Peyer's patch (tissue), 4 donors: ENCODE data around the gene ATP6V0C. TPM values are rescaled to one million over a fixed set of nuclear protein-coding genes. Genes with fewer than 3 reads are reported as not detected.

Experiments used
- DNase-seq, 3 donors: peaks; one replicate each; pipeline ENCODE4 v3.0.0-alpha.2; 2017 to 2019
- H3K27ac ChIP-seq, 4 donors: fragments of 200-600 bp; sonication (generic); one replicate each; pipeline ENCODE4 v1.5.1; 2016 to 2019
- H3K27me3 ChIP-seq, 2 donors: fragments of 200-600 bp; sonication (generic); one replicate each; pipeline ENCODE4 v1.5.1; 2019
- H3K36me3 ChIP-seq, 3 donors: fragments of 200-600 bp; sonication (generic); one replicate each; pipeline ENCODE4 v1.5.1; 2016 to 2019
- H3K4me1 ChIP-seq, 4 donors: fragments of 200-600 bp; sonication (generic); one replicate each; pipeline ENCODE4 v1.5.1; 2016 to 2019
- H3K4me3 ChIP-seq, 4 donors: fragments of 200-600 bp; sonication (generic); 1 replicate in 3 of 4; 2 replicates in 1 of 4; pipeline ENCODE4 v1.5.1; 2016 to 2019; ENCODE audit warnings: mild to moderate bottlenecking in 1 of 4
- H3K9me3 ChIP-seq, 4 donors: fragments of 200-600 bp; sonication (generic); one replicate each; pipeline ENCODE4 v1.5.1; 2016 to 2019; ENCODE audit warnings: mild to moderate bottlenecking in 1 of 4
- POLR2A ChIP-seq, 2 donors: fragments of 450-650 bp; IDR thresholded peaks; one replicate each; pipeline ENCODE4 v1.5.1; 2017; ENCODE audit warnings: antibody characterized with exemption in 2 of 2, mild to moderate bottlenecking in 2 of 2, moderate library complexity in 2 of 2
- total RNA-seq, 4 donors: library from RNA; depleted of rRNA; stranded (reverse); fragments of >200 nt; gene quantifications; one replicate each; pipeline ENCODE4 v1.1.0, GENCODE V29; 2016
- TF ChIP-seq, protein P1 (sequence below), 6 experiments: fragments of 450-650 bp in 4 of 6; fragments of 200-600 bp in 2 of 6; sonication (generic) in 1 of 6; IDR thresholded peaks; one replicate each; pipeline ENCODE4 v1.5.1; 2017 to 2019; ENCODE audit warnings: antibody characterized with exemption in 6 of 6, mild to moderate bottlenecking in 3 of 6, moderate library complexity in 1 of 6

The ATP6V0C gene
- total RNA-seq, 4 donors from 2014 or later: 27.2 to 116 (median 101) TPM

DNA sequence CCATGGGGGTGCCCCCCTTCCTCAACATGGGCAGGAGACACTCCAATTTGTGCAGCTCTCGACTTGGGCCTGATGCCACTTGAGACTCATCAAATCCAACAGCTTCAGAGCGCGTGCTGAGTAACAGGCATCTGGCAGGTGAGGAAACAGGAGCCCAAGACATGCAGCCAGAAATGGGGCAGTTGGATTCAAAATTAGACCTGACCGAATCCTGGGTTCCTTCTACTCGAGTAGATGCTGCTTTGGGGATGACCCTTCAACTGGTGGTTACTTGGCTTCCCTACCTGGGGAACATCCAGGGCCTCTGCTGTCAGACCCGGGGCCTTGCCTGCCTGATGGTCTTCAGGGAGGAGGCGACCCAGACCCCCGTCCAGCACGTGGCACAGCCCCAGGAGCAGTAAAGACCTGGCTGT is 43.1 kb upstream of the ATP6V0C start:
- Histone ChIP-seq H3K27ac (no peak overlapping the region), H3K36me3 (no peaks in the 10 kb centered on the region), H3K4me1 (peaks cover 0 to 63% (median 34%) of the 10 kb centered on the region in 4 donors), H3K27me3 (peaks cover 0 to 37% of the 10 kb centered on the region in 2 donors), H3K4me3 (no peak overlapping the region), H3K9me3 (no peaks in the 10 kb centered on the region)
- DNase-seq: no peak
- TF ChIP-seq, protein P1, sequence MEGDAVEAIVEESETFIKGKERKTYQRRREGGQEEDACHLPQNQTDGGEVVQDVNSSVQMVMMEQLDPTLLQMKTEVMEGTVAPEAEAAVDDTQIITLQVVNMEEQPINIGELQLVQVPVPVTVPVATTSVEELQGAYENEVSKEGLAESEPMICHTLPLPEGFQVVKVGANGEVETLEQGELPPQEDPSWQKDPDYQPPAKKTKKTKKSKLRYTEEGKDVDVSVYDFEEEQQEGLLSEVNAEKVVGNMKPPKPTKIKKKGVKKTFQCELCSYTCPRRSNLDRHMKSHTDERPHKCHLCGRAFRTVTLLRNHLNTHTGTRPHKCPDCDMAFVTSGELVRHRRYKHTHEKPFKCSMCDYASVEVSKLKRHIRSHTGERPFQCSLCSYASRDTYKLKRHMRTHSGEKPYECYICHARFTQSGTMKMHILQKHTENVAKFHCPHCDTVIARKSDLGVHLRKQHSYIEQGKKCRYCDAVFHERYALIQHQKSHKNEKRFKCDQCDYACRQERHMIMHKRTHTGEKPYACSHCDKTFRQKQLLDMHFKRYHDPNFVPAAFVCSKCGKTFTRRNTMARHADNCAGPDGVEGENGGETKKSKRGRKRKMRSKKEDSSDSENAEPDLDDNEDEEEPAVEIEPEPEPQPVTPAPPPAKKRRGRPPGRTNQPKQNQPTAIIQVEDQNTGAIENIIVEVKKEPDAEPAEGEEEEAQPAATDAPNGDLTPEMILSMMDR (IDR thresholded peaks at IDR 0.05): no peak
- TF ChIP-seq POLR2A (IDR thresholded peaks at IDR 0.05): no peak

DNA sequence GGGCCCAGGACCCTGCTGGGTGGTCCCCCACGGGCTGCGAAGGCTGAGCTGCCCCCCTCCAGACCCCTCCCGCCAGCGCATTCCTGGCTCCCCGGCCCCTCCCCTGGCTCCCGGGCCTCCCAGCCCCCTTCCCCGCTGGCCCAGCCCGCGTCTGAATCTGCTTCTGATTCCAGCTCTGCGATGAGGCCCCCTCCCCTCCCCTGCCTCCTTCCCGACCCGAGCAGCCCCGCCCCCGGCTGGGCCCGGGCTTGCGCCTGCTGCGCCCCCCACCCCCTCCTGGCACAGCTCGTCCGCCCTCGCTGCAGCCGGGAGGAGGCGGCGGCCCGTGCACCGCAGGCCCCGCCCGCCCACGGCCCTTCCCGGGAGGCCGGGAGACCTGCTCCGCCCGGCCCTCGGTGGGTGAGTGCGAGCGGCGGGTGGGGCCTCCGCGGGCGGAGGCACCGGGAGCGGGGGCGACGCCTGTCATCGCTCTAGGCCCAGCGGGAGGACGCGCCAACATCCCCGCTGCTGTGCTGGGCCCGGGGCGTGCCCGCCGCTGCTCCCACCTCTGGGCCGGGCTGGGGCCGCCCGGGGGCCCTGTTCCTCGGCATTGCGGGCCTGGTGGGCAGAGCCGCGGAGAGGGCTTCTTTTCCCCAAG is 42.6 kb upstream of the ATP6V0C start, which contains the start of gene NTN3:
Gene NTN3, plus strand, starts transcription at position 282 of the 637 bp plus-strand sequence. CDS start 405 bp downstream, outside the sequence.
- Histone ChIP-seq H3K4me3 (peak within 1 kb of the TSS in 3 of 4 donors; percentile 21 to 30 (median 26)), H3K27me3 (peaks cover 0 to 37% of the 10 kb centered on the region in 2 donors), H3K4me1 (peaks cover 0 to 68% (median 36%) of the 10 kb centered on the region in 4 donors), H3K9me3 (no peaks in the 10 kb centered on the region), H3K36me3 (no peaks in the 10 kb centered on the region), H3K27ac (no peak within 1 kb of the TSS)
- DNase-seq: no peak
- TF ChIP-seq, protein P1 (IDR thresholded peaks at IDR 0.05): no peak
- TF ChIP-seq POLR2A (IDR thresholded peaks at IDR 0.05): no peak

DNA sequence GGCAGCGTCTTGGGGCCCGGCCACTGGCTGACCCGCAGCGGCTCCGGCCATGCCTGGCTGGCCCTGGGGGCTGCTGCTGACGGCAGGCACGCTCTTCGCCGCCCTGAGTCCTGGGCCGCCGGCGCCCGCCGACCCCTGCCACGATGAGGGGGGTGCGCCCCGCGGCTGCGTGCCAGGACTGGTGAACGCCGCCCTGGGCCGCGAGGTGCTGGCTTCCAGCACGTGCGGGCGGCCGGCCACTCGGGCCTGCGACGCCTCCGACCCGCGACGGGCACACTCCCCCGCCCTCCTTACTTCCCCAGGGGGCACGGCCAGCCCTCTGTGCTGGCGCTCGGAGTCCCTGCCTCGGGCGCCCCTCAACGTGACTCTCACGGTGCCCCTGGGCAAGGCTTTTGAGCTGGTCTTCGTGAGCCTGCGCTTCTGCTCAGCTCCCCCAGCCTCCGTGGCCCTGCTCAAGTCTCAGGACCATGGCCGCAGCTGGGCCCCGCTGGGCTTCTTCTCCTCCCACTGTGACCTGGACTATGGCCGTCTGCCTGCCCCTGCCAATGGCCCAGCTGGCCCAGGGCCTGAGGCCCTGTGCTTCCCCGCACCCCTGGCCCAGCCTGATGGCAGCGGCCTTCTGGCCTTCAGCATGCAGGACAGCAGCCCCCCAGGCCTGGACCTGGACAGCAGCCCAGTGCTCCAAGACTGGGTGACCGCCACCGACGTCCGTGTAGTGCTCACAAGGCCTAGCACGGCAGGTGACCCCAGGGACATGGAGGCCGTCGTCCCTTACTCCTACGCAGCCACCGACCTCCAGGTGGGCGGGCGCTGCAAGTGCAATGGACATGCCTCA is 41.9 kb upstream of the ATP6V0C start:
- Histone ChIP-seq H3K36me3 (no peaks in the 10 kb centered on the region), H3K27me3 (peaks cover 0 to 37% of the 10 kb centered on the region in 2 donors), H3K9me3 (no peaks in the 10 kb centered on the region), H3K4me1 (peaks cover 0 to 68% (median 36%) of the 10 kb centered on the region in 4 donors), H3K4me3 (peak overlapping the region in 3 of 4 donors; percentile 21 to 30 (median 26)), H3K27ac (no peak overlapping the region)
- no peak for DNase-seq
- TF ChIP-seq, protein P1 (IDR thresholded peaks at IDR 0.05): no peak
- no peak for TF ChIP-seq POLR2A (IDR thresholded peaks at IDR 0.05)

DNA sequence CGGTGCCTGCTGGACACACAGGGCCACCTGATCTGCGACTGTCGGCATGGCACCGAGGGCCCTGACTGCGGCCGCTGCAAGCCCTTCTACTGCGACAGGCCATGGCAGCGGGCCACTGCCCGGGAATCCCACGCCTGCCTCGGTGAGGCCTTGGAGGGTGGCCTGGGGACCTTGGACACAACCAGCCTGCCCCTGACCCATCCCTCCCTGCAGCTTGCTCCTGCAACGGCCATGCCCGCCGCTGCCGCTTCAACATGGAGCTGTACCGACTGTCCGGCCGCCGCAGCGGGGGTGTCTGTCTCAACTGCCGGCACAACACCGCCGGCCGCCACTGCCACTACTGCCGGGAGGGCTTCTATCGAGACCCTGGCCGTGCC is 41.3 kb upstream of the ATP6V0C start:
- TF ChIP-seq, protein P1 (IDR thresholded peaks at IDR 0.05): no peak
- TF ChIP-seq POLR2A (IDR thresholded peaks at IDR 0.05): no peak
- Histone ChIP-seq H3K4me3 (no peak overlapping the region), H3K27ac (no peak overlapping the region), H3K4me1 (peaks cover 0 to 65% (median 36%) of the 10 kb centered on the region in 4 donors), H3K9me3 (no peaks in the 10 kb centered on the region), H3K36me3 (no peaks in the 10 kb centered on the region), H3K27me3 (peaks cover 0 to 37% of the 10 kb centered on the region in 2 donors)
- no peak for DNase-seq

DNA sequence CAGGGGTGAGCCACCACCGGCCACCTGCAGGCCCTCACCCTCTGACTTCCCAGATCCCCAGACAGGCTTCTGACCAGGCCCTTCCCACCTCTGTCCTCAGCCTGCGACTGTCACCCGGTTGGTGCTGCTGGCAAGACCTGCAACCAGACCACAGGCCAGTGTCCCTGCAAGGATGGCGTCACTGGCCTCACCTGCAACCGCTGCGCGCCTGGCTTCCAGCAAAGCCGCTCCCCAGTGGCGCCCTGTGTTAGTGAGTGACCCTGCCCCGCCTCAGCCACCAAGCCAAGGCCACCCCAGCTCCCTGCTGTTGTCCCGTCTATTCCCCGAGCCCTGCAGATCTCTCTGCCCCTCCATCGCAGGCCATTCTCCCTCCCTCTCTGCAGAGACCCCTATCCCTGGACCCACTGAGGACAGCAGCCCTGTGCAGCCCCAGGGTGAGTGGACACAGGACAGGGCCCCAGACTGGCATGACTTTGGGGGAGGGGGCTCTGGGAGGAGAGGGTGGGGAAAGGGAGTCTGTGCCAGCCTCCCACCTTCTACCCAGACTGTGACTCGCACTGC is 40.8 kb upstream of the ATP6V0C start:
- no peak for DNase-seq
- Histone ChIP-seq H3K27ac (no peak overlapping the region), H3K4me1 (peaks cover 0 to 60% (median 33%) of the 10 kb centered on the region in 4 donors), H3K4me3 (peak overlapping the region in 2 of 4 donors; percentile 85 to 86), H3K9me3 (no peaks in the 10 kb centered on the region), H3K36me3 (no peaks in the 10 kb centered on the region), H3K27me3 (peaks cover 0 to 33% of the 10 kb centered on the region in 2 donors)
- no peak for TF ChIP-seq POLR2A (IDR thresholded peaks at IDR 0.05)
- TF ChIP-seq, protein P1 (IDR thresholded peaks at IDR 0.05): no peak
